CD4-positive, alpha-beta T cell treated with Interleukin-1 beta for 1 hour (primary cell): Measurements from ENCODE around the gene NDUFC2.
A peak's percentile ranks its signal among the peaks of the same experiment; 100 is the strongest.
"Not testable (repeated sequence)": the region's sequence is repeated elsewhere in the genome, so short reads cannot be mapped to it uniquely, and the experiment has no call there.

Experiments
- DNase-seq, 2 donors: peaks; one replicate each; pipeline ENCODE4 v3.0.0-alpha.2; 2020 to 2022

NDUFC2 gene

DNA sequence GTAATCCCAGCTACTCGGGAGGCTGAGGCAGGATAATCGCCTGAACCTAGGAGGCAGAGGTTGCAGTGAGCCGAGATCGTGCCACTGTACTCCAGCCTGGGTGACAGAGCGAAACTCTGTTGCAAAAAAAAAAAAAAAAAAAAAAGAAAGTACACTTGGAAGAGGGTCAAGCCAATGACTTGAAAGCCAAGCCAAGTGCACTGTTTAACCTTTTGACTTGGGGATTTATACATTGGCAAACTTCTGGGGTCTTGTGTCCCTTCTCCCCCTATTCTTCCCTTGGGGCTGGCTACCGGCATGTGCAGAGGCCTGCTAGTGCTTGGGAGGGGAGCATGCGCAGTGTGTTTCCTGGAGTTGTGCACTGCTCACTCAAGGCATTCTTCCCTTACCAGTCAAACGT, 30.3 kb downstream of the NDUFC2 start:
- no peak for DNase-seq

DNA sequence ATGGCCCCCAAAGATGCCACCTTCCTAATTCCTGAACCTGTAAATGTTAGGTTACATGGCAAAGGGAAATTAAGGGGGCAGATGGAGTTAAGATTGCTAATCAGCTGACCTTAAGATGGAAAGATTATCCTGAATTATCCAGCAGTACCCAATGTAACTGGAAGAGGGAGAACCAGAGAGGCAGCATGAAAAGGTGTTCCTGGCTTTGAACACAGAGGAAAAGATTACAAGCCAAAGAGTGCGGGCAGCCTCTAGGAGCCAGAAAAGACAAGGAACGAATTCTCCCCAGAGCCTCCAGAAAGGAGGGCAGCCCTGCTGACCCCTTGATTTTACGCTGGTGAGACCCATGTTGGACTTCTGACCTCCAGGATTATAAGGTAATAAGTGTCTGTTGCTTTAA, 31.1 kb downstream of the NDUFC2 start:
- DNase-seq, result no peak

DNA sequence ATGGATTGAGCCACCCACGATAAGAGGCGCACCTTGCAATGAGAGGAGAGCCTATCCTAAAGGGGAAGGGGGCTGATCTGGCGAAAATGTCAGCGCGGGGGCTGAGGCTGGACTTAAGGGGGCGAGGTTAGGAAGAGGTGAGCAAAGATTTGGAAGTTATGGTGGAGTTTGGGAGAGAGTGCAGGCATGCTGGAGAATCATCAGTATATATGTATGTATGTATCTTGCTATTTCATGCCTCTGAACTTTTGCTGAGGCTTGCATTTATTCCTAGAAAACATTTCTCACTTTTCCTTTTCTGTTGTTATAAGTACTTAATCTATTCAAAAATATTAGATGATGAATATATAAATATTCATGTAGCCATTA, 33.2 kb downstream of the NDUFC2 start:
- DNase-seq, result no peak

DNA sequence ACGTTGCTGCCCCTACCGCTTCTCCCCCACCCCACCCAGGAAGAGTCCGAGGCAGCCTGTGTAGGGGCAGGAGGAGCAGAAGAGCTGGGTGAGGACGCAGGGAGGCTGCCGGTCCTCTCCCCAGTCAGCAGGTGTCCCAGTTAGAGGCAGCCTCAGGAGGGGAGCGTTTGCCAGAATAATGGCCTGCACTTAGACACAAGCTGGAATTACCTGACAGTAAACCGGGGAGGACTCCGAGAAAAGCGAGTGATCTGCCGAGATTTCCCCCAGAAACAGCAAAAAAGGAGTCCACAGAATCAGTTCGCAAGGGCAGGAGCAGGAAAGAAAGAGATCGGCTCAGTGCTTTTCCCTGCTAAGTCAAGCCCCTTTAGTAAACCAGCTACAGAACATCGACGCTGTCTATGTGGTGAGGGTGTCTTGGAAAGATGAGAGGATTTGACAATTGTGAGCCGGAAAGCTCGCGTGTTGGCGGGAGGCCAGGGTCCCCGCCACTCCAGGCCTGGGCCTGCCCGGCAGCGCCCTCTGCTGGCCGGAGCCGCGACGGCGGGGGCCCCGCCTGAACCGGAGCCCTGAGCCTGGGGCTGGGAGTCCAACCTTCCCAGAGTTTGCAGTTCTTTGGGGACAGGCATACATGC, 33.7 kb downstream of the NDUFC2 start:
- DNase-seq, result peak; percentile 69 to 70

DNA sequence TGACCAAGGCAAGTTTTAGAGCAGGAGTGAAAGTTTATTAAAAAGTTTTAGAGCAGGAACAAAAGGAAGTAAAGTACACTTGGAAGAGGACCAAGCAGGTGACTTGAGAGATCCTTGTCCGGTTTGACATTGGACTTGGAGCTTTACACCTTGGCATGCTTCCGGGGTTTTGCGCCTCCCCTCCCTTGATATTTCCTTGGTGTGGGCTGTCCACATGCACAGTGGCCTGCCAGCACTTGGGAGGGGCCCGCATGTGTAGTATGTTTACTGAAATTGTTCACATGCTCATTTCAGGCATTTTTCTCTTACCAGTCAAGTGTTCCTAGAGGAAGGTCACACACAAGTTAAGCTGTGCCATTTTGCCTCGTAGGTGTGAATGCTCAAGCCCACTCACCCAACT, 35.0 kb downstream of the NDUFC2 start:
- DNase-seq, result no peak

DNA sequence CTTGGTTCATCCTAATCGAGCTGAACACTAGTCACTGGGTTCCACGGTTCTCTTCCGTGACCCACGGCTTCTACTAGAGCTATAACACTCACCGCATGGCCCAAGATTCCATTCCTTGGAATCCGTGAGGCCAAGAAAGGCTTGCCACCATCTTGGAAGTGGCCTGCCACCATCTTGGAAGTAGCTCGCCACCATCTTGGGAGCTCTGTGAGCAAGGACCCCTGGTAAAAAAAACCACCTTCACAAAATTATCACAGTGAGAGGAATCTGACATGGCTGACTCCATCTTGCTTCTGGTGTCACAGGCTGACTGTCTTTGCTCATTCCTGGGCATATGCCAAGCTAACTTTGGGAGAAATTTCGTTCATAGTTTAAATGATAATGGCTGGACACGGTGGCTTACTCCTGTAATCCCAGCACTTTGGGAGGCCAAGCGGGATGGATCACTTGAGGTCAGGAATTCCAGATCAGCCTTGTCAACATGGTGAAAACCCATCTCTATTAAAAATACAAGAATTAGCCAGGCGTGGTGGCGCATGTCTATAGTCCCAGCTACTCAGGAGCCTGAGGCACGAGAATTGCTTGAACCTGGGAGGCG, 37.7 kb downstream of the NDUFC2 start:
- DNase-seq, result no peak

DNA sequence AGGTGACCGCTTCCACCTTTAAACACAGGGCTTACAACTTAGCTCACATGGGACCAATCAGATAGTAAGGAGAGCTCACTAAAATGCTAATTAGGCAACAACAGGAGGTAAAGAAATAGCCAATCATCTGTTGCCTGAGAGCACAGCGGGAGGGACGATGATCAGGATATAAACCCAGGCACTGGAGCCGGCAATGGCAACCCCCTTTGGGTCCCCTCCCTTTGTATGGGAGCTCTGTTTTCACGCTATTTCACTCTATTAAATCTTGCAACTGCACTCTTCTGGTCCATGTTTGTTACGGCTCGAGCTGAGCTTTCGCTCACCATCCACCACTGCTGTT, 38.3 kb downstream of the NDUFC2 start:
- not testable (repeated sequence) for DNase-seq

DNA sequence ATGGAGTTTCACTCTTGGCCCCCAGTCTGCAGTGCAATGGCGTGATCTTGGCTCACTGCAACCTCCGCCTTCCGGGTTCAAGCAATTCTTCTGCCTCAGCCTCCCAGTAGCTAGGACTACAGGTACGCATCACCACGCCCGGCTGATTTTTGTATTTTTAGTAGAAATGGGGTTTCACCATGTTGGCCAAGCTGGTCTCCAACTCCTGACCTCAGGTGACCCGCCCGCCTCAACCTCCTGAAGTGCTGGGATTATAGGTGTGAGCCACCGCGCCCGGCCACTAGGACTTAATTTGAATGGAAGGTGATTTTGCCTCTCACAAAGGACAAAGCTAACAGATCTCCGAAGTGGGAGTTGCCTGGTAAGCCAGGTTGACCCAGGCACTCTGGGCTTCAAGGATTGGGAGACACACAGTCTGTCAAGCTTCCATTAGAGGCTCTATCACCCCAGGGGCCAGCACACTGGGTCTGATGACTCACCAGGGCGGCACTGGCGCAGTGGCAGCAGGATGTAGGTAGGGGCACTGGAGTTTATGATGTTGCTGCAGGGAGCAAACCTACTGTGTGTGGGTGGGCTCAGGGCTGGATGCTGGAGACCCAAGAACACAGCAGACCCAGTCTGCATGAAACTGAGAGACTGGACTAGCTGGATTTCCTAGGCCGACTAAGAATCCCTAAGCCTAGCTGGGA, 38.8 kb downstream of the NDUFC2 start:
- DNase-seq, result no peak

DNA sequence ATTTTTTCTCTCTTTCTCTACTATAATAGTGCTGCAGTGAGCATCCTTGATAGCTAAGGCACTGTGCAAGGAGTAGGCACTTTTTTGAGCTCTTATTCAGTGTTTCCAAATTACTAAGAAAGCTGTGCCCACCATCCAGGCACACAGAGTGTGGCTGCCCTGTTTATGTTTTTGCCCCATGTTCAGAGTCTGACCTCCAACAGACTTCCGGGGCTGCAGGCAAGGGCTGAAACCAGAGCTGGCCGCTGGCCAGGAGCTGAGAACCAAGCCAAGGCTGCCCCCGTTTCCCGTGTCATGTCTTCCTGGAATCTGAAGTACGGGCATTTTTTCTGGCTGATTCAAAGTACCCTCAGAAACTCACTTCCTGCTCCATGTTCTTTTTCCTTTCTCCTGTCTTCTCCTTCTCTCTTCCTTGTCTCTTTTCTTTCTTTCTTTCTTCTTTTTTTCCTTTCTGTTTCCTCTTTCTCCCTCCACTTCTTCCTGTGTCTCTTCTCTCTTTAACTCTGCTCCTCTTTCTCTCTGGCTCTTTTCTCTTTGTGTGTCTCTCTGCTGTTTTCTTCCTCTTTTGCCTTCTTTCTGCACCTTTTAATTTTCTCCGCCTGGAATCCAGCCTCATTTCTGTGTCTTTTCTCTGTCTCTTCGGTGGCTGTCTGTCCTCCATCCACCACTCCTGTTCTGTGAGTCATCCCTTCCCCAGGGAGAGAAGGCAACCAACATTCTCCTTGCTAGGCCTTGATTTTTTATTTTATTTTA, 39.6 kb downstream of the NDUFC2 start:
- DNase-seq, result no peak

DNA sequence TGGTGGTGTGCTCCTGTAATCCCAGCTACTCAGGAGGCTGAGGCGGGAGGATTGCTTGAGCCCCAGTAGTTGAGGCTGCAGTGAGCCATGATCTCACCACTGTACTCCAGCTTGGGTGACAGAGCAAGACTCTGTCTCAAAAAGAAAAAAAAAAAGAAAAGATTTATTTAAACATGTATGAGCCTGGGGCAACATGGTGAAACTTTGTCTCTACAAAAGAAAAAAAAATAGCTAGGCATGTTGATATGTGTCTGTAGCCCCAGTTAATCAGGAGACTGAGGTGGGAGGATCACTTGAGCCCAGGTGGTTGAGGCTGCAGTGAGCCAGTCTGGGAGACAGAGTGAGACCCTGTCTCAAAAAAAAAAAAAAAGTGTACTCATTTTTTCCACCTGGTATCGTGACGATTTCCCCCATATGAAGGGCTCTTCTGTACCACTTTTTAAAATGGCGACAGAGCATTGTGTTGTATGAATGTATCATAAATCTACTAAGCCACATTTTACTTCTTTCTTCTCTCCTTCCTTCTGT, 40.2 kb downstream of the NDUFC2 start:
- no peak for DNase-seq

DNA sequence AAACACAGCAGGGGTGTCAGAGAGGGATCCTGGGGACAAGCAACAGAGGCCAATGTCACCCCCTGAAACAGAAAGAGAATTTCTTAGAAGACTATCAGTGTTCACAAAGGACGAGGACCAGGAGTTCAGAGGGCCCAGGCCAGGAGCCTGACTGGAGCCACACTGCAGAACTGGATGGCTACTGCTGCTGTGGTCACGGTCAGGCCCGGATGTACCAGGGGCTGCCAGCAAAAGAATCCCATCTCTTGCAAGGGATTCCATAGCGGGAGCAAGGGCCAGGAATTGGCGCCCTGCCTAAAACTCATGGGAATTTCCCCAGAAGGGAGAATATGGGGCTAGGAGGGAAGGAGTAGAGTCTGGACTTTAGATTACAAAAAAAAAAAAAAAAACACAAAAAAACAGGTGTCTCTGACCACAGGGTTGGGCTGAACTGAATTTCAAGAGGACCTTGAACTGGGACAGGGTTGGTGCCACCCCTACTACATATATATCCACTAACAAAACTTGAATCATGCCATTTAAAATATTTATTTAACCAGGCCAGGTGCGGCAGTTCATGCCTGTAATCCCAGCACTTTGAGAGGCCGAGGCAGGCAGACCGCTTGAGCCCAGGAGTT, 40.9 kb downstream of the NDUFC2 start:
- DNase-seq, result no peak

DNA sequence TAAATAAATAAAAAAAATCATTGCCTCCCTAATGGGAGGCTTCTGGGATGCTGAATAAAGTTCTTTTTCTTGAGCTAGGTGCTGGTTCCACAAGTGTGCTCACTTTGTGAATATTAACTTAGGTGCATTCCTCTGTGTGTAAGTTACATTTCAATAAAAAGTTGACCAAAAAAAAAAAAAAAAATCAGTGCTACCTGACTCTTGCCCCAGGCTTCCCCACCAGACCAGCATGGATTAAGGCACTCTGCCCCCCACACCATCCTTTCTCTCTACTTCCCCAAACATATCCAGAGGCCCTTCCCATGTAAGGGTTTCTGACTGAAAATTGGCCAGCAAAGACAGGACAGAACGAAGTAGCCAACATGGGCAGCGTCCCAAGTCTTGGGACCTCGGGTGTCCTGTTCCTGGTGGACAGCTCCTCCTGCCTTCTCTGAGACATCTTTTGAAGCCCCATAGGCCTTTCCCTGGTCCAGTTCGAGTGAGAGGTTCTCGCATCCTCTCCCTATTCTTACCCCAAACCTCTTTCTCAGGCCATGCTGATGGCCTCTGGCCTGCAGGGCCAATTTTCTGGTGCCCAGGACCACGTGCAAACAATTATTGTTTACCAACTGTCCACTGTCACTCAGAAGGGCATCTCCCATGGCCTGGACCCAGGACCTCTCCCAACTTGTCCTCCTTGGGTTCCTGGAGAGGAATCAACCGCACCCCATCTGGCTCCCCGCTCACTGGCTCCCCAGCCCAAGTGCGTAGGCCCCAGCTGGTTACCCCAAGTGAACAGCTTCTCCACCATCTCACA, 41.6 kb downstream of the NDUFC2 start:
- DNase-seq, result no peak

DNA sequence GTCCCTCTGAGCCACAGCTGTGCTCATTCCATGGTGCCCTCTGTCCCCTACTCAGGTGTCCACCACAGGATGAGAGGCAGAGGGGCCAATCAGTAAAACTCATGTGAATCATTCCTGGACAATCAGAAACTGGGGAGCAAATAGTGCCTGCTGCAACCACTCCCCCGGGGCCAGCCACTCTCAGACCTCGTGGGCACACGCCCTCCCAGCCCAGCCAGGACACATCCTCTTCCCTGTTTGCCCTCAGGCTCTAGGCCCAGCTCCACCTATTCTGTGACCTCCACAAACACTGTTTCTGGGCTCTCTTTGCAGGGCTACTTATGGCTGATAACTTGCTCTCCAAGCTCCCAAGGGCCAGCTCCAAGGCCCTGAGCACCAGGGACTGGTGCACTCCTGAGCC, 42.6 kb downstream of the NDUFC2 start:
- no peak for DNase-seq

DNA sequence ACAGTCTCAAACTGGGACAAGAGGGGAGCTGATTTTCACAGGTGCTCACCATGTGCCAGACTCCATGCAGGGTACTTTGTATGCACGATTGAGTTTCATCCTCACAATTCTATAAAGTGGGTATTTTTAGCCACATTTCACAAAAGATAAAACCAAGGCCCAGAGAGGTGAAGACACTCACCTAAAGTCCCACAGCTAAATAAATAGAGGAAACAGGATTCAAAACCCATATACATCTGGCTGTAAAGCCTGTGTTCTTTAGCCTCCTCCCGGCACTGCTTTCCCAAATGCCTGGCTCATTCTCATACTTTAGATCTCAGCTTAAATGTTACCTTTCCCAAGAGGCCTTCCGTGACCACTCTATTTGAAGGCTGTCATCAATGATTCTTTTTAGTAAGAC, 43.3 kb downstream of the NDUFC2 start:
- no peak for DNase-seq

DNA sequence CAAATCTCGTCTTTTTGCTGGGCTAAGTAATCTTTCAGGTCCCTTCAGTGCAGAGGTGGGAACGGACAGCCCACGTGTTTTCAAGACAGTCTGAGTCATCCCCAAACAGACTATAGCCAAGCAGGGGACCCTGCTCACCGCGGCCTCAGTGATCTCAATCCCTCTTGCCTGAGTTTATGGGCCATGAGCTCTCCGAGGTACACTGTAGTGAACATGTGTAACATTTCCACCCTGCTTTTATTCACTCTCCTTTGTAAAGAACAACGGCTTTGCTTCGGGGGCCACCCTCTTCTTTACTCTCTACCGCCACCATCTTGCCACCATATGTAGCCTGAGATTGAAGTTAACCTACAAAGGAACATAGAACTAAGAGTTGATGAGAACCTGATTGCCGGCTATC, 45.0 kb downstream of the NDUFC2 start:
- DNase-seq, result no peak

DNA sequence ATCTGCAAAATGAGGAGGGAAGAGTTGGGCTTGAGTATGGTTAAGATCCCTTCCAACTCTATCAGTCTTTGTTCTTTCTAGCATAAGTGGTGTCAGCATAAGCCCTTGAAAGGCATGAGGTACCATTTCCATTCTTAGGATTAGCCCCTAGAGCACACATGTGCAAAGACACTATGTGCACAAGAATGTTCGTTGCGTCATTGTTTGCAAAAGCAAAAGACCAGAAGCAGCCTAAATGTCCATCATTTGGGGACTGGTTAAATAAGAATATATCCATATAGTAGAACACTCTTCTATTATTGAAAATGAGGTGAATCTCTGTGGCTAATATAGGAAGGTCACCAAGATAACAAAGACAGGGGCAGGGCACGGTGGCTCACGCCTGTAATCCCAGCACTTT, 46.6 kb downstream of the NDUFC2 start:
- no peak for DNase-seq

DNA sequence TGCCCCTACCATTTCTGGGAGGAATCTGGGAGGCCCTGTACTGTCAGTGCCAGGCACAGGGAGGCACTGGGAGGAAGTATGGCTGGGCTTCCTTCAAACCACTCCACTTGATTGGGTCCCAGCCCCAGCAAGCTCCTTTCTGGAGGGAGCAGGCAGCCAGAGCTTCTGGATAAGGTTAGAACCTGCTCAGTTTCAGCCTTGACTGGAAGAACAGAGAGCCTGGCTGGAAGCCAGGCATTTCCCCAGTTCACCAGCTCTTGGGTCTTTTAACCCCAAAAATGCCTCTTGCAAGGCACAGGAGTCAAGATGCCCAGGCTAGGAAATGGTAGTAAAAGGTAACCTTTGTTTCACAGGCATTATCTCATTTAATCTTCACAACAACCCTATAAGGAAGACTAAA, 47.6 kb downstream of the NDUFC2 start:
- DNase-seq, result no peak

DNA sequence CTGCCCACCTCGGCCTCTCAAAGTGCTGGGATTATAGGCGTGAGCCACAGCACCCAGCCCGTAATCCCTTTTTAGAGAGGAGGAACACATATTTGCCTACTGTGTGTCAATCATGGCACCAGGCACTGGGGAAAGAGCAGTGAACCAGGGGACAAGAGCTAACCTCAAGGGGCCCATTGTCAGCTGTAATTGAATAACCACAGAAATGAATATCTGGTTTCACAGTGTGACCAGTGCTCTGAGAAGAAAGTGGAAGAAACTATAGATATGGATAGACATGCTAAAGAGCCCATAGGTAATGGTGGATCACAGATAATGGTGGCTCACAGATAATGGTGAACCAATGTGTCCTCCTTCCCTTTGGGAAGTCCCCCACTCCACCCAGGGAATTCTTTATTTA, 48.0 kb downstream of the NDUFC2 start:
- DNase-seq, result no peak

DNA sequence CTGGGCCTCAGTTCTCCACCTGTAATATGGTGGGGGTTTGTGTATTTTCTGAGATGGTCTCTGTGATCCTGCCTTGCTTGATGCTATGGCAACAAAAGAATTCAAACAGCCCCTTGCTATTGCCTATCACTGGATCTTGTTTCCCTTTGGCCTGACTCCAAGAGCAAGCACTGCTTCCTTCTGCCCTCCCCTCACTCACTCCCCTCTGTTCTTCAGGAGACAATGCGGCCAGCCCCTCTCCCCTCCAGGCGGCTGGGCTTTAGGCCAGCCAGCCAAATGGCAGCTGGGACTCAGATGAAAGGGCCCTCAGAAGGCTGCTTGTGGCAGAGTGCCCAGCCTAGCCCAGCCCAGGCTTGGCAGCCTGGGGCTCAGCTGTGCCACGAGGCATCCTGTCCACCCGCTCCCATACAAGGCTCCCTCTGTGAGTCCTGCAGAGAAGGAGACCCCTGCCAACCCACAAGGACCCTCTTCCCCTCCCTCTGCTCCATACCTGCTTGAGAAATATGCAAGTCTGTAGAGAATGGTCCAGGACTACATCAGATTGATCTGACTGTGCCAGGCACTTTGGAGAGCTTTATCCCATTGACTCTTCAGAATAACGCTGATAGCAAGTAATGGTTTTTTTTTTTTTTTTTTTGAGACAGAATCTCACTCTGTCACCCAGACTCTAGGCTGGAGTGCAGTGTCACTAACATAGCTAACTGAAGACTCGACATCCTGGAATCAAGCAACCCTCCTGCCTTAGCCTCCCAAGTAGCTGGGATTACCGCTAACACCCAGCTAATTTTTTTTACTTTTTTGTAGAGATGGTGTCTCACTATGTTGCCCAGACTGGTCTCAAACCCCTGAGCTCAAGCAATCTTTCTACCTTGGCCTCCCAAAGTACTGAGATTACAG, 49.0 kb downstream of the NDUFC2 start:
- no peak for DNase-seq

DNA sequence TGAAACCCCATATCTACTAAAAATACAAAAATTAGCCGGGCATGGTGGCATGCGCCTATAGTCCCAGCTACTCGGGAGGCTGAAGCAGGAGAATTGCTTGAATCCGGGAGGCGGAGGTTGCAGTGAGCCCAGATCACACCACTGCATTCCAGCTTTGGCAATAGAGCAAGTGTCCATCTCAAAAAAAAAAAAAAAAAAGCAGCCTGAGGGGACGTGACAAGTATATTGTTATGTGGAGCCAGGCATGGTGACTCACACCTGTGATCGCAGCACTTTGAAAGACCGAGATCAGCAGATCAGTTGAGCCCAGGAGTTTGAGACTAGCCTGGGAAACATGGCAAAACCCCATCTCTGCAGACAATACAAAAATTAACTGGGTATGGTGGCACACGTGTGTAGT, 51.2 kb downstream of the NDUFC2 start:
- DNase-seq, result not testable (repeated sequence)

DNA sequence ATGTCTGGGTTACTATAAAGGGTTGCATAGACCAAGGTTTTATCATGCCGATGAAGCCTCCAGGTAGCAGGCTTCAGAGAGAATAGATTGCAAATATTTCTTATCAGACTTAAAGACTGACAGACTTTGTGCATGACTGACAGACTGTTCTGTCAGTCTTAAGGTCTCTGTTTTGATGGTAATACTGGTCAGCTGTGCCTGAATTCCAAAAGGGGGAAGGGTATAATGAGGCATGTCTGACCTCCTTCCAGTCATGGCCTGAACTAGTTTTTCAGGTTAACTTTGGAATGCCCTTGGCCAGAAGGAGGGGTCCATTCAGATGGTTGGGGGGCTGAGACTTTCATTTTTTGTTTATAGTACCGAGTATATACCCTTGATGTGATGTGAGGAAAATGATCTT, 51.9 kb downstream of the NDUFC2 start:
- no peak for DNase-seq
